GM10248 (cell line): ENCODE results near the gene CYP17A1.

Experiments used
- CTCF ChIA-PET: fragments of 300-600 bp; sonication (Branson Sonifier 250); formaldehyde crosslinking; extraction: SDS; loops from one replicate; lab custom pipeline; 2021; ENCODE audit warnings: antibody characterized with exemption; lab: Yijun Ruan, JAX
- POLR2A ChIA-PET: fragments of 350-650 bp; sonication (Branson Sonifier 250); formaldehyde crosslinking; extraction: SDS; loops from one replicate; lab custom pipeline; 2020; ENCODE audit warnings: antibody characterized with exemption; lab: Yijun Ruan, JAX
- DNase-seq: peaks from one replicate; pipeline ENCODE4 v3.0.0; 2012; ENCODE audit errors: extremely low spot score
- TF ChIP-seq, protein P1 (sequence below): IDR thresholded peaks from 2 replicates; pipeline ENCODE4 v1.5.1; 2012; ENCODE audit warnings: mild to moderate bottlenecking, low read depth; ENCODE audit errors: extremely low read depth, missing control alignments, control extremely low read depth

The CYP17A1 gene

GRCh38 chr10:102837230-102837721 is at the start of gene CYP17A1:
TSS of gene CYP17A1 (minus strand) at chr10:102837413. CDS start at chr10:102837361, 52 bp downstream.
- no peak for DNase-seq
- TF ChIP-seq, protein P1, sequence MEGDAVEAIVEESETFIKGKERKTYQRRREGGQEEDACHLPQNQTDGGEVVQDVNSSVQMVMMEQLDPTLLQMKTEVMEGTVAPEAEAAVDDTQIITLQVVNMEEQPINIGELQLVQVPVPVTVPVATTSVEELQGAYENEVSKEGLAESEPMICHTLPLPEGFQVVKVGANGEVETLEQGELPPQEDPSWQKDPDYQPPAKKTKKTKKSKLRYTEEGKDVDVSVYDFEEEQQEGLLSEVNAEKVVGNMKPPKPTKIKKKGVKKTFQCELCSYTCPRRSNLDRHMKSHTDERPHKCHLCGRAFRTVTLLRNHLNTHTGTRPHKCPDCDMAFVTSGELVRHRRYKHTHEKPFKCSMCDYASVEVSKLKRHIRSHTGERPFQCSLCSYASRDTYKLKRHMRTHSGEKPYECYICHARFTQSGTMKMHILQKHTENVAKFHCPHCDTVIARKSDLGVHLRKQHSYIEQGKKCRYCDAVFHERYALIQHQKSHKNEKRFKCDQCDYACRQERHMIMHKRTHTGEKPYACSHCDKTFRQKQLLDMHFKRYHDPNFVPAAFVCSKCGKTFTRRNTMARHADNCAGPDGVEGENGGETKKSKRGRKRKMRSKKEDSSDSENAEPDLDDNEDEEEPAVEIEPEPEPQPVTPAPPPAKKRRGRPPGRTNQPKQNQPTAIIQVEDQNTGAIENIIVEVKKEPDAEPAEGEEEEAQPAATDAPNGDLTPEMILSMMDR: no peak
- CTCF ChIA-PET: interaction anchor here (0.9 to 5.2 kb wide), 11 partner anchors 11 to 497 kb away, joined by 3 to 61 read pairs (median 4); no protein-coding TSS in a partner anchor
- POLR2A ChIA-PET: no interaction called here

DNA sequence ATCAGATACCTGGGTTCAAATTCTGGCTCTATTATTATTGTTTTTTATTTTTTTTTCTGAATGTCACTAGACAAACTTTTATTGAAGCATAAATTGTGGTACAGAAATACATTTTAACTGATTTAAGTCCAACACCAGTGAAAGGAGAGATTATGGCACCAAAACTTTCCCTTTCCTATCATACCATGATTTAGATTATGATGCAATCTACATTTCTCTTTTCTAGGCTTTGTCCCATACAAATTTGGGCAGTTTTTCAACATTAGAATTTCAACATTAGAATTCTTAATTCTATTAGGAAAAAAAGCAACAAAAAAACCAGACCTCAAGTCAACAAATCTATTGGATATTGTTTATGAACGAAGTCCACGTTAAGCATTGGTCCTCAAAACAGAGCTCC is 43.0 kb upstream of the CYP17A1 start:
- DNase-seq: no peak
- TF ChIP-seq, protein P1: no peak
- ChIA-PET POLR2A (no interaction called here), CTCF (no interaction called here)

- DNase-seq: no peak
- TF ChIP-seq, protein P1: no peak
- POLR2A ChIA-PET: no interaction called here
- CTCF ChIA-PET: interaction anchor here (1.4 kb wide), 1 partner anchor 20 kb away, joined by 3 read pairs; no protein-coding TSS in a partner anchor
Measured at GRCh38 chr10:102878629-102879028, 41.4 kb upstream of the CYP17A1 start.

DNA sequence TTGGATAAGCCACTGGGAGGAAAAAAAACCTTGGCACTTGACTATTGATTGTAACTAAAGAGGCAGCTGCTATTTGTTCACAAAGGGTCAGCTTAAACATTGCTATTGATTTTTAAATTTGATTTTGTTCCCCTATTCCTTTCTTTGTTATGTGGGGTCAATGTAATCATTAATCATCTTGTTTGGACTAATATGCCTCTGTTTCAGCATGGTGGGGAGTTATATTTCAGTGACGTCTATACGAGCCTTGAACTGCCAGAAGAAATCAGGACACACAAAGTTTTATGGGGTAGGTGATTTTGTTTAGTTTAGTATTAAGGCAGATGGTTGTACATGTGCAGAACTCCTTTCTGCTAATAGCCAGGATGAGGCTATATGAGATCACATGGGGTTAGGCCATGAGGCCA is 39.5 kb upstream of the CYP17A1 start:
- TF ChIP-seq, protein P1: no peak
- CTCF ChIA-PET: interaction anchor here (1.0 to 1.2 kb wide), 2 partner anchors 9 to 11 kb away, joined by 3 to 4 read pairs; no protein-coding TSS in a partner anchor
- DNase-seq: no peak
- POLR2A ChIA-PET: no interaction called here

DNA sequence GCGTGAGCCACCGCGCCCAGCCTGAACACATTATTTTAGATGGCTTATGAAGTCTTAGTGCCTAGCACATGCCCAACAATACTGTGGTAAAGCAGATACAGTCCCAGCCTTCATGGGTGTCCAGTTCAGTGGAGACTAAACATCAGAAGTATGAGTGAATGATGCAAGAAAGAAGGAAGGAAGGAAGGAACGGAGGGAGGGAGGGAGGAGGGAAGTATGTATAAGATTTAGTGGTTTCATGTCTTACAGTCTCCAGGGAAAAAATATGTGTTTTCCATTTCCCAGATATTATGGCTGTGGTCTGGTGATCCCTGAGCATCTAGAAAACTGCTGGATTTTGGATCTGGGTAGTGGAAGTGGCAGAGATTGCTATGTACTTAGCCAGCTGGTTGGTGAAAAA is 35.0 kb upstream of the CYP17A1 start:
- TF ChIP-seq, protein P1: no peak
- no peak for DNase-seq
- CTCF ChIA-PET: no interaction called here
- POLR2A ChIA-PET: interaction anchor here (0.7 kb wide), 1 partner anchor 322 kb away, joined by 3 read pairs; no protein-coding TSS in a partner anchor

GRCh38 chr10:102870221-102870620 is 33.0 kb upstream of the CYP17A1 start:
- ChIA-PET POLR2A (no interaction called here), CTCF (interaction anchor here (1.7 kb wide), 1 partner anchor 32 kb away, joined by 8 read pairs; no protein-coding TSS in a partner anchor)
- TF ChIP-seq, protein P1: no peak
- DNase-seq: no peak
